Upper lobe of left lung (tissue), 4 donors: ENCODE data around the gene EFNB2.

Source experiments
- EP300 ChIP-seq, 4 donors: sonication (generic); formaldehyde crosslinking; IDR thresholded peaks; one replicate each; pipeline ENCODE4 v1.5.1; 2017; ENCODE audit warnings: antibody characterized with exemption in 4 of 4, control low read depth in 2 of 4
- POLR2A ChIP-seq, 4 donors: fragments of 450-650 bp; IDR thresholded peaks; one replicate each; pipeline ENCODE4 v1.5.1; 2016 to 2017; ENCODE audit warnings: antibody characterized with exemption in 4 of 4, mild to moderate bottlenecking in 2 of 4

GRCh38 chr13:106560821-106561220 lies 25.4 kb upstream of the EFNB2 start:
- no peak for TF ChIP-seq EP300 (IDR thresholded peaks at IDR 0.05)
- no peak for TF ChIP-seq POLR2A (IDR thresholded peaks at IDR 0.05)
